Ovary (tissue), 3 donors: ENCODE measurements around the gene NPHP1.
"Not testable (repeated sequence)": the region's sequence is repeated elsewhere in the genome, so short reads cannot be mapped to it uniquely, and the experiment has no call there.

Source experiments
- POLR2A ChIP-seq: fragments of 450-650 bp; IDR thresholded peaks from one replicate; pipeline ENCODE4 v1.6.1; 2017; ENCODE audit warnings: antibody characterized with exemption, mild to moderate bottlenecking, moderate library complexity
- TF ChIP-seq, protein P1 (sequence below), 3 donors: fragments of 450-650 bp in 2 of 3; fragments of 200-600 bp in 1 of 3; IDR thresholded peaks; one replicate each; pipeline versions ENCODE4 v1.5.1 to v1.8.0; 2016 to 2022; ENCODE audit warnings: antibody characterized with exemption in 3 of 3, mild to moderate bottlenecking in 1 of 3
- donor health status: DM: no; HTN: no; CAD: no.

DNA sequence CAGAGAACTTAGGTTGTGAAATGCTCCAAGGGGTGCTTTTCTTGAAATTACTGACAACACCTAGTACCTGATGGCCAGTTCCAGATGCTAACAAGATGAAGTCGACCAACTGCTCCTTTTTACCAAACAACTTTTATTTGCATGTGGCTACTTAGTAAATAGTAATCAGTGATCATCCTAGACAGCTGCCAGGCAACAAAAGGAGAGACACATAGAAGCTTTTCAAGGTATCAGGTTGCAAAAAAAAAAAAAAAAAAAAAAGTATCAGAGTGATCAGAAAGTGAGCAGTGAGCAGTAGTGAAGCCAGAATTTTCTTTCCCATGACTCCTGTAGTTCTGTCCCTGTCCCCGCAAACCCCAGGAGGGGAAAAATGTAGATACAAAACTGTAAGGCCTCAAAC, 121.1 kb downstream of the NPHP1 start:
- TF ChIP-seq, protein P1, sequence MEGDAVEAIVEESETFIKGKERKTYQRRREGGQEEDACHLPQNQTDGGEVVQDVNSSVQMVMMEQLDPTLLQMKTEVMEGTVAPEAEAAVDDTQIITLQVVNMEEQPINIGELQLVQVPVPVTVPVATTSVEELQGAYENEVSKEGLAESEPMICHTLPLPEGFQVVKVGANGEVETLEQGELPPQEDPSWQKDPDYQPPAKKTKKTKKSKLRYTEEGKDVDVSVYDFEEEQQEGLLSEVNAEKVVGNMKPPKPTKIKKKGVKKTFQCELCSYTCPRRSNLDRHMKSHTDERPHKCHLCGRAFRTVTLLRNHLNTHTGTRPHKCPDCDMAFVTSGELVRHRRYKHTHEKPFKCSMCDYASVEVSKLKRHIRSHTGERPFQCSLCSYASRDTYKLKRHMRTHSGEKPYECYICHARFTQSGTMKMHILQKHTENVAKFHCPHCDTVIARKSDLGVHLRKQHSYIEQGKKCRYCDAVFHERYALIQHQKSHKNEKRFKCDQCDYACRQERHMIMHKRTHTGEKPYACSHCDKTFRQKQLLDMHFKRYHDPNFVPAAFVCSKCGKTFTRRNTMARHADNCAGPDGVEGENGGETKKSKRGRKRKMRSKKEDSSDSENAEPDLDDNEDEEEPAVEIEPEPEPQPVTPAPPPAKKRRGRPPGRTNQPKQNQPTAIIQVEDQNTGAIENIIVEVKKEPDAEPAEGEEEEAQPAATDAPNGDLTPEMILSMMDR (IDR thresholded peaks at IDR 0.05) = not testable (repeated sequence)
- TF ChIP-seq POLR2A = not testable (repeated sequence)
